ENCODE results near the gene TRPC1. TPM values are rescaled to one million over a fixed set of nuclear protein-coding genes. Genes with fewer than 3 reads are reported as not detected.

The TRPC1 gene
- total RNA-seq, 2 donors from 2014 or later = 1.8 to 2.2 TPM

DNA sequence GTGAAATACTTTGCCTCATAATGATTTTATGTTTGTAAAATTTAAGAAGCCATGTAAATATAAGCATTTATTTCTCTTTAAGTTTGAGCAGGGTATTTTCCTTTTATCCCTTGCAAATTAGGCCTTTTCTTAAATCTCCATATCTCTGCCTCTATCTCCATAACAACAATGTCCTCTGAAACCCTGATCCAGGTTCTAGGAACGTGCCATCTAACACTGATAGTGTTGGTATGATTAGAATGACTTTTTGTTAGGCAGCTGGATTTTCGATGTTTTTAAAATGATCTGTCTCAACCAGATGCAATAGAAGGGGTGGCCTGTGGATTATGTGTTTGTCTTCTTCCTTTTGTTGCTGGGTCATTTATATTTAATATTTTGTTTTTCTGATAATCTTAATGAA is 77.9 kb downstream of the TRPC1 start:
- Histone ChIP-seq H3K27ac (no peak overlapping the region), H3K9ac (ENCODE audit: low read depth in 2 of 2, low read length in 2 of 2) (no peak overlapping the region), H3K4me1 (no peaks in the 10 kb centered on the region), H3K27me3 (no peaks in the 10 kb centered on the region), H3K9me3 (no peaks in the 10 kb centered on the region), H3K36me3 (no peaks in the 10 kb centered on the region), H3K4me3 (no peak overlapping the region)
- TF ChIP-seq, protein P1, sequence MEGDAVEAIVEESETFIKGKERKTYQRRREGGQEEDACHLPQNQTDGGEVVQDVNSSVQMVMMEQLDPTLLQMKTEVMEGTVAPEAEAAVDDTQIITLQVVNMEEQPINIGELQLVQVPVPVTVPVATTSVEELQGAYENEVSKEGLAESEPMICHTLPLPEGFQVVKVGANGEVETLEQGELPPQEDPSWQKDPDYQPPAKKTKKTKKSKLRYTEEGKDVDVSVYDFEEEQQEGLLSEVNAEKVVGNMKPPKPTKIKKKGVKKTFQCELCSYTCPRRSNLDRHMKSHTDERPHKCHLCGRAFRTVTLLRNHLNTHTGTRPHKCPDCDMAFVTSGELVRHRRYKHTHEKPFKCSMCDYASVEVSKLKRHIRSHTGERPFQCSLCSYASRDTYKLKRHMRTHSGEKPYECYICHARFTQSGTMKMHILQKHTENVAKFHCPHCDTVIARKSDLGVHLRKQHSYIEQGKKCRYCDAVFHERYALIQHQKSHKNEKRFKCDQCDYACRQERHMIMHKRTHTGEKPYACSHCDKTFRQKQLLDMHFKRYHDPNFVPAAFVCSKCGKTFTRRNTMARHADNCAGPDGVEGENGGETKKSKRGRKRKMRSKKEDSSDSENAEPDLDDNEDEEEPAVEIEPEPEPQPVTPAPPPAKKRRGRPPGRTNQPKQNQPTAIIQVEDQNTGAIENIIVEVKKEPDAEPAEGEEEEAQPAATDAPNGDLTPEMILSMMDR (IDR thresholded peaks at IDR 0.05) = no peak
- no peak for DNase-seq
- intact Hi-C loops (cut with DNase I) = no loop called here

DNA sequence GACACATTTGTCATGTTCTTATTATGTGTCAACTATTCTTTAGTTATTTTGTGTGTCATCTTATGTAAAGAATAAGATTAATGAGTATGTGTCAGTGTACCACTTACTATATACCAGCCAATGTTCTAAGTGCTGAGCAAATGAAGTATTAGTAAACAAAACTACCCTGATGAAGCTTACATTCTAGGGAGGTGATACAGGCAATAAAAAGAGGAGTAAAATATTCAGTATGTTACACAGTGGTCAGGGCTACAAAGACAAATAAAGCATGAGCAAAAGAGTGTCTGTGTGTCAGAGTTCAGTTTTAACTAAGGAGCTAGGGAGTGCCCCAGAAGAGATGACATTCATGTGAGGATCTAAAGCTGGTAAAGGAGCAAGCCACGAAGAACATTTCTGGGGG is 79.1 kb downstream of the TRPC1 start:
- no peak overlapping the region for H3K9ac ChIP-seq (ENCODE audit: low read depth in 2 of 2, low read length in 2 of 2)
- TF ChIP-seq, protein P1 (IDR thresholded peaks at IDR 0.05) = no peak
- no peaks in the 10 kb centered on the region for H3K27me3 ChIP-seq
- no peak overlapping the region for H3K4me3 ChIP-seq
- no peak for DNase-seq
- no peaks in the 10 kb centered on the region for H3K36me3 ChIP-seq
- intact Hi-C loops (cut with DNase I) = no loop called here
- no peaks in the 10 kb centered on the region for H3K4me1 ChIP-seq
- no peak overlapping the region for H3K27ac ChIP-seq
- H3K9me3 ChIP-seq = no peaks in the 10 kb centered on the region

DNA sequence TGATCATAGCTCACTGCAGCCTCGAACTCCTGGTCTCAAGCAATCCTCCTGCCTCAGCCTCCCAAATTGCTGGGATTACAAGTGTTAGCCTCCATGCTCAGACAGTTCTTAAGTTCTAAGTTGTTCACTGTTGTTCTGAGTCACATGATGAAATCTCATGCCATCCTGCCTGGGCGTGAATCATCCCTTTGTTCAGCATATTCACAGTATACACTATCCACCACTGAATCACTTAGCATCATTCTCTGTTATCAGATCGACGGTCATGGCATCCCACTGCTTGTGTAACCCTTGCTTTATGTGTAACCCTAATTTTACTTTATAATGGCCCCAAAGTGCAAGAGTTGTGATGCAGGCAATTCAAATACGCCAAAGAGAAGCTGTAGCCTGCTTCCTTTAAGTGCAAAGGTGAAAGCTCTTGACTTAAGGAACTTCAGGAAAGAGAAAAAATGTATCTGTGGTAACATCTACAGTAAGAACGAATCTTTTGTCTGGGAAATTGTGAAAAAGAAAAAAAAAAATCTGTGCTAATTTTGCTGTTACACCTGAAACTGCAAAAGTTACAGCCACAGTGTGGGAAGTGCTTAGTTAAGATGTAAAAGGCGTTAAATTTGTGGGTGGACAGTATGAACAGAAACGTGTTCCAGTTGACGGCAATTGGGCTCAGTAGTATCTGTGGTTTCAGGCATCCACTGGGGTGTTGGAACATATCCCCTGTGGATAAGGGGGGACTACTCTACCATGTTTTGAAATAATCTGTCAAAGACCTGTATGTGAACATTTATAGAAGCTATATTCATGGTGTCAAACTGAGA is 84.5 kb downstream of the TRPC1 start:
- intact Hi-C loops (cut with DNase I) = no loop called here
- TF ChIP-seq, protein P1 (IDR thresholded peaks at IDR 0.05) = no peak
- H3K27ac ChIP-seq = no peak overlapping the region
- H3K9ac ChIP-seq (ENCODE audit: low read depth in 2 of 2, low read length in 2 of 2) = no peak overlapping the region
- no peaks in the 10 kb centered on the region for H3K4me1 ChIP-seq
- no peak overlapping the region for H3K4me3 ChIP-seq
- H3K9me3 ChIP-seq = no peaks in the 10 kb centered on the region
- no peaks in the 10 kb centered on the region for H3K27me3 ChIP-seq
- no peaks in the 10 kb centered on the region for H3K36me3 ChIP-seq
- no peak for DNase-seq

DNA sequence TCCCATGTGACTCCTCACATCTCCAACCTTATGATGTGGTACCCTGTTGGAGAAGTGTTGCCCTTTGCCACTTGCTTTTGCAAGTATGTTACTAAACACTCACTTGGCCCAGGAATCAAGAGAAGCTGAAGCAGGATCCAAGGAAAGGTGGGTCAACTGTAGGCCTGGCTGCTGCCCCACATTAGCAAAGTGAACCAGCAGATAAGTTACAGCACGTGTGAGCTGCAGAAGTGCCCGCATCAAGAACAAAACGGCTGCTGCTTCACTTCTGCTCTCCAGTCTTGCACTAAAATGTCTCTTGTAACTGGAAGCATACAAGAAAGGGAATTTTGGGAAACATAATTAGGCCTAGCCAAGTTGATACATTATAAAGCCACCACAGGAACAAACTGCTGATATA is 85.4 kb downstream of the TRPC1 start:
- no peak overlapping the region for H3K27ac ChIP-seq
- no peaks in the 10 kb centered on the region for H3K9me3 ChIP-seq
- TF ChIP-seq, protein P1 (IDR thresholded peaks at IDR 0.05) = no peak
- H3K27me3 ChIP-seq = no peaks in the 10 kb centered on the region
- no peaks in the 10 kb centered on the region for H3K36me3 ChIP-seq
- no peaks in the 10 kb centered on the region for H3K4me1 ChIP-seq
- DNase-seq = no peak
- no peak overlapping the region for H3K4me3 ChIP-seq
- no peak overlapping the region for H3K9ac ChIP-seq (ENCODE audit: low read depth in 2 of 2, low read length in 2 of 2)
- intact Hi-C loops (cut with DNase I) = no loop called here

DNA sequence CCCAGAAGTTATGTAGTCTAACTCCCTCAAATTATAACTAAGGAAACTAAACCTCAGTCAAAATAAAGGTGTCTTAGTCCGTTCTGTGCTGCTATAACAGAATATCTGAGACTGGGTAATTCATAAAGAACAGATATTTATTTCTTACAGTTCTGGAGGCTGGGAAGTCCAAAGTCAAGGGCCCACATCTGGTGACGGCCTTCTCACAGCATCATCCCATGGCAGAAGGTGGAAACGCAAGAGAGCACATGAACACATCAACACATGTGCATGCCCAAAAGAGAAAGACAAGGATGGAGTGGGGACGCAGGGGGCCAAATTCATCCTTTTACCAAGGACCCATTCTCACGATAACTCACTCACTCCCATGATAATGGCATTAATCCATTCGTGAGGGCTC is 92.0 kb downstream of the TRPC1 start:
- H3K27me3 ChIP-seq = no peaks in the 10 kb centered on the region
- intact Hi-C loops (cut with DNase I) = no loop called here
- H3K36me3 ChIP-seq = no peaks in the 10 kb centered on the region
- H3K9ac ChIP-seq (ENCODE audit: low read depth in 2 of 2, low read length in 2 of 2) = no peak overlapping the region
- TF ChIP-seq, protein P1 (IDR thresholded peaks at IDR 0.05) = no peak
- no peak overlapping the region for H3K4me3 ChIP-seq
- DNase-seq = no peak
- H3K27ac ChIP-seq = no peak overlapping the region
- no peaks in the 10 kb centered on the region for H3K4me1 ChIP-seq
- H3K9me3 ChIP-seq = no peaks in the 10 kb centered on the region
